ENCODE data around the gene ZMYM1. TPM values are rescaled to one million over a fixed set of nuclear protein-coding genes. Genes with fewer than 3 reads are reported as not detected.
A peak's percentile ranks its signal among the peaks of the same experiment; 100 is the strongest.
"Not testable (repeated sequence)": the region's sequence is repeated elsewhere in the genome, so short reads cannot be mapped to it uniquely, and the experiment has no call there.

The ZMYM1 gene
- total and polyA plus RNA-seq, 11 donors = 2.0 to 9.7 (median 5.4) TPM

GRCh38 chr1:35046730-35047129 is 32.5 kb upstream of the ZMYM1 start:
- Histone ChIP-seq H3K4me1 (peaks cover 0 to 8% (median 0%) of the 10 kb centered on the region in 12 donors), H3K27me3 (no peaks in the 10 kb centered on the region), H3K36me3 (no peaks in the 10 kb centered on the region), H3K27ac (no peak overlapping the region), H3K9me3 (no peaks in the 10 kb centered on the region), H3K4me3 (no peak overlapping the region)
- ATAC-seq = no peak
- TF ChIP-seq POLR2A (IDR thresholded peaks at IDR 0.05) (no peak), CTCF (IDR thresholded peaks at IDR 0.05) (no peak)
- WGBS, 4 donors = 76 to 88% (median 83%) methylated on average over 5 of the region's 5 CpGs
- DNase-seq = no peak
- intact Hi-C loops (cut with DNase I) = no loop called here

- no peak overlapping the region for H3K27ac ChIP-seq
- H3K36me3 ChIP-seq = no peaks in the 10 kb centered on the region
- peaks cover 0 to 8% (median 0%) of the 10 kb centered on the region in 12 donors for H3K4me1 ChIP-seq
- no peaks in the 10 kb centered on the region for H3K9me3 ChIP-seq
- no peaks in the 10 kb centered on the region for H3K27me3 ChIP-seq
- H3K4me3 ChIP-seq = no peak overlapping the region
- TF ChIP-seq POLR2A (IDR thresholded peaks at IDR 0.05) (no peak), CTCF (IDR thresholded peaks at IDR 0.05) (no peak)
- DNase-seq = no peak
- ATAC-seq = peak in 1 of 4 donors; percentile 28
- intact Hi-C loops (cut with DNase I) = no loop called here
- 21 to 46% (median 40%) methylated on average over 2 of the region's 2 CpGs for WGBS, 4 donors
Observed at GRCh38 chr1:35047188-35047858, 31.9 kb upstream of the ZMYM1 start.

- no peaks in the 10 kb centered on the region for H3K36me3 ChIP-seq
- peaks cover 0 to 8% (median 0%) of the 10 kb centered on the region in 12 donors for H3K4me1 ChIP-seq
- ATAC-seq (no peak), DNase-seq (no peak)
- no peaks in the 10 kb centered on the region for H3K27me3 ChIP-seq
- intact Hi-C loops (cut with DNase I) = no loop called here
- H3K4me3 ChIP-seq = no peak overlapping the region
- WGBS, 4 donors = 53 to 68% (median 65%) methylated on average over 12 of the region's 12 CpGs
- no peaks in the 10 kb centered on the region for H3K9me3 ChIP-seq
- H3K27ac ChIP-seq = no peak overlapping the region
- TF ChIP-seq POLR2A (IDR thresholded peaks at IDR 0.05) (no peak), CTCF (IDR thresholded peaks at IDR 0.05) (no peak)
Observed at GRCh38 chr1:35049116-35049515, 30.1 kb upstream of the ZMYM1 start.

- ATAC-seq (no peak), DNase-seq (no peak)
- TF ChIP-seq CTCF (IDR thresholded peaks at IDR 0.05) (no peak), POLR2A (IDR thresholded peaks at IDR 0.05) (no peak)
- Histone ChIP-seq H3K36me3 (no peaks in the 10 kb centered on the region), H3K4me3 (no peak overlapping the region), H3K9me3 (no peaks in the 10 kb centered on the region), H3K27ac (no peak overlapping the region), H3K4me1 (no peaks in the 10 kb centered on the region), H3K27me3 (no peaks in the 10 kb centered on the region)
- intact Hi-C loops (cut with DNase I) = no loop called here
- WGBS, 4 donors = 84 to 93% (median 87%) methylated on average over 3 of the region's 3 CpGs
Observed at GRCh38 chr1:35053433-35053832, 25.8 kb upstream of the ZMYM1 start.

- H3K4me1 ChIP-seq; H3K4me3 ChIP-seq; H3K9me3 ChIP-seq; H3K27me3 ChIP-seq; DNase-seq; H3K27ac ChIP-seq; intact Hi-C loops (cut with DNase I); H3K36me3 ChIP-seq; ATAC-seq: not testable (repeated sequence)
- WGBS, 4 donors = 71 to 86% (median 80%) methylated on average over 3 of the region's 3 CpGs
Observed at GRCh38 chr1:35054282-35054681, 24.9 kb upstream of the ZMYM1 start.

GRCh38 chr1:35058321-35058720 is 20.9 kb upstream of the ZMYM1 start:
- H3K4me3 ChIP-seq; intact Hi-C loops (cut with DNase I); H3K9me3 ChIP-seq; H3K27ac ChIP-seq; H3K36me3 ChIP-seq; ATAC-seq; H3K27me3 ChIP-seq; H3K4me1 ChIP-seq; DNase-seq: not testable (repeated sequence)
- WGBS, 4 donors = 93 to 98% (median 94%) methylated on average over 7 of the region's 7 CpGs

All from heart left ventricle (tissue), 16 donors.